ENCODE results near the gene IFT88. TPM values are rescaled to one million over a fixed set of nuclear protein-coding genes. Genes with fewer than 3 reads are reported as not detected.
A peak's percentile ranks its signal among the peaks of the same experiment; 100 is the strongest.

IFT88 gene
- total and polyA plus RNA-seq, 4 donors: 8.7 to 59.0 (median 14.6) TPM

DNA sequence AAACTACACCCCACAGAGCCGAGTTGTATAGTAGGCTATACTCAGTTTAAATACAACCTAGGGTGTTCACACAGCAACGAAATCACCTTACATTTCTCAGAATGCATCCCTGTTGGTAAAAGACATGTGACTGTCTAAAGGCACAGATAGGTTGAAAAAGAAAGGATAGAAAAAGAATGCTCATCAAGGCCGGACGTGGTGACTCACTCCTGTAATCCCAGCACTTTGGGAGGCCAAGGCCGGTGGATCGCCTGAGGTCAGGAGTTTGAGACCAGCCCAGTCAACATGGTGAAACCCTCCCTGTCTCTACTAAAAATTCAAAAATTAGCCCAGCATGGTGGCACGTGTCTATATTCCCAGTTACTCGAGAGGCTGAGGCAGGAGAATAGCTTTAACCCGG lies 132.8 kb downstream of the IFT88 start:
- Histone ChIP-seq H3K9me3 (ENCODE audit: control insufficient read depth in 4 of 4, insufficient read depth in 3 of 4, low read length in 3 of 4) (no peaks in the 10 kb centered on the region), H3K4me3 (no peak overlapping the region), H3K36me3 (ENCODE audit: control insufficient read depth in 4 of 4, insufficient read depth in 4 of 4, low read length in 4 of 4) (no peaks in the 10 kb centered on the region), H3K27me3 (ENCODE audit: control insufficient read depth in 3 of 3, insufficient read depth in 3 of 3, low read length in 2 of 3) (no peaks in the 10 kb centered on the region), H3K4me1 (ENCODE audit: control insufficient read depth in 5 of 5, insufficient read depth in 5 of 5, low read length in 5 of 5) (peaks cover 0 to 16% (median 0%) of the 10 kb centered on the region in 5 donors), H3K27ac (ENCODE audit: low read depth in 1 of 2, low read length in 1 of 2) (no peak overlapping the region), H3K9ac (ENCODE audit: insufficient read depth in 1 of 2, low read length in 2 of 2) (no peak overlapping the region)
- TF ChIP-seq, protein P1, sequence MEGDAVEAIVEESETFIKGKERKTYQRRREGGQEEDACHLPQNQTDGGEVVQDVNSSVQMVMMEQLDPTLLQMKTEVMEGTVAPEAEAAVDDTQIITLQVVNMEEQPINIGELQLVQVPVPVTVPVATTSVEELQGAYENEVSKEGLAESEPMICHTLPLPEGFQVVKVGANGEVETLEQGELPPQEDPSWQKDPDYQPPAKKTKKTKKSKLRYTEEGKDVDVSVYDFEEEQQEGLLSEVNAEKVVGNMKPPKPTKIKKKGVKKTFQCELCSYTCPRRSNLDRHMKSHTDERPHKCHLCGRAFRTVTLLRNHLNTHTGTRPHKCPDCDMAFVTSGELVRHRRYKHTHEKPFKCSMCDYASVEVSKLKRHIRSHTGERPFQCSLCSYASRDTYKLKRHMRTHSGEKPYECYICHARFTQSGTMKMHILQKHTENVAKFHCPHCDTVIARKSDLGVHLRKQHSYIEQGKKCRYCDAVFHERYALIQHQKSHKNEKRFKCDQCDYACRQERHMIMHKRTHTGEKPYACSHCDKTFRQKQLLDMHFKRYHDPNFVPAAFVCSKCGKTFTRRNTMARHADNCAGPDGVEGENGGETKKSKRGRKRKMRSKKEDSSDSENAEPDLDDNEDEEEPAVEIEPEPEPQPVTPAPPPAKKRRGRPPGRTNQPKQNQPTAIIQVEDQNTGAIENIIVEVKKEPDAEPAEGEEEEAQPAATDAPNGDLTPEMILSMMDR (IDR thresholded peaks at IDR 0.05; ENCODE audit: control extremely low read depth, extremely low read depth): no peak
- 95% methylated on average over 9 of the region's 9 CpGs for WGBS, 2 donors
- ATAC-seq (ENCODE audit: insufficient read depth, low FRiP score) (no peak), DNase-seq (no peak)

DNA sequence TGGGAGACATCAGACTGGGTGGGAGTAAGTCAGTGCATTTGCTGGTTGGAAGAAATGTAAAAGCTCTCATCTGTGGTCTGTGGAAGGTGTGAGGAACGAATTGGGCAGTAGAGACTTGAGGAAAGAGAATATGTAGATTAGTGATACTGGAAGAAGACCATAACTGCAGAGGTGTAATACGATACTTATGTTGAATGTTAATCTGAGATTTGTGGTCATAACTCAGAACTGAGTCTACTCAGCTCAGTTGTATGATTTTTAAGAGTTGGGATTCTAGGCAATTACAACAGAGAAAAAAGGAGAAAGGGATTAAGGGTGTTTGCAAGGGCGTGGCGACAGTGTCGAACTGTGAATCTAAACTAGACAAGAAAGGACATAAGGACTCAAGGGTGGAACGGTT lies 133.3 kb downstream of the IFT88 start:
- Histone ChIP-seq H3K4me3 (no peak overlapping the region), H3K27me3 (ENCODE audit: control insufficient read depth in 3 of 3, insufficient read depth in 3 of 3, low read length in 2 of 3) (no peaks in the 10 kb centered on the region), H3K9me3 (ENCODE audit: control insufficient read depth in 4 of 4, insufficient read depth in 3 of 4, low read length in 3 of 4) (no peaks in the 10 kb centered on the region), H3K4me1 (ENCODE audit: control insufficient read depth in 5 of 5, insufficient read depth in 5 of 5, low read length in 5 of 5) (peaks cover 0 to 16% (median 0%) of the 10 kb centered on the region in 5 donors), H3K36me3 (ENCODE audit: control insufficient read depth in 4 of 4, insufficient read depth in 4 of 4, low read length in 4 of 4) (no peaks in the 10 kb centered on the region), H3K9ac (ENCODE audit: insufficient read depth in 1 of 2, low read length in 2 of 2) (no peak overlapping the region), H3K27ac (ENCODE audit: low read depth in 1 of 2, low read length in 1 of 2) (no peak overlapping the region)
- ATAC-seq (ENCODE audit: insufficient read depth, low FRiP score): no peak
- TF ChIP-seq, protein P1 (IDR thresholded peaks at IDR 0.05; ENCODE audit: control extremely low read depth, extremely low read depth): no peak
- DNase-seq: no peak
- 90 to 94% methylated on average over 6 of the region's 6 CpGs for WGBS, 2 donors

DNA sequence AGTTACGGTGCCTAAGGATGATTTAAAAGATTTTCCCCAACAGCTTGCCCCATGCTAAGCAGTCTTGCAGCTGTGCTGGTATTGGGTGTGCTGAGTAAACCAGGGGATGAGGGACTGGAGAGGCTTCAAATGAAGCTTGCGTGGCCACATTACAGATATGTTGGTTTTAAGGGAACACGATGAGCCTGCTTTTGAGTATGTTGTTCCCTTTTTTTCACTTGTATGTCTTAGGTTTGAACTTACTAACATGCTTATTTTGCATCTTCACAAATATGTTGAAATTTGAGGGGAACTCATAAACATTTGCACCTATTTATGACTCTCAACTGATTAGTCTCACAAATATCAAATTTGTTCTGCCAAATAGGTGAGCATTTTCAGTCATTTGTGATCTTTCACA lies 134.5 kb downstream of the IFT88 start:
- TF ChIP-seq, protein P1 (IDR thresholded peaks at IDR 0.05; ENCODE audit: control extremely low read depth, extremely low read depth): no peak
- Histone ChIP-seq H3K36me3 (ENCODE audit: control insufficient read depth in 4 of 4, insufficient read depth in 4 of 4, low read length in 4 of 4) (no peaks in the 10 kb centered on the region), H3K27me3 (ENCODE audit: control insufficient read depth in 3 of 3, insufficient read depth in 3 of 3, low read length in 2 of 3) (no peaks in the 10 kb centered on the region), H3K4me3 (no peak overlapping the region), H3K9me3 (ENCODE audit: control insufficient read depth in 4 of 4, insufficient read depth in 3 of 4, low read length in 3 of 4) (no peaks in the 10 kb centered on the region), H3K4me1 (ENCODE audit: control insufficient read depth in 5 of 5, insufficient read depth in 5 of 5, low read length in 5 of 5) (peaks cover 0 to 16% (median 0%) of the 10 kb centered on the region in 5 donors), H3K27ac (ENCODE audit: low read depth in 1 of 2, low read length in 1 of 2) (no peak overlapping the region), H3K9ac (ENCODE audit: insufficient read depth in 1 of 2, low read length in 2 of 2) (no peak overlapping the region)
- ATAC-seq (ENCODE audit: insufficient read depth, low FRiP score) (no peak), DNase-seq (no peak)
- WGBS, 2 donors: 88 to 94% methylated on average over 3 of the region's 3 CpGs

DNA sequence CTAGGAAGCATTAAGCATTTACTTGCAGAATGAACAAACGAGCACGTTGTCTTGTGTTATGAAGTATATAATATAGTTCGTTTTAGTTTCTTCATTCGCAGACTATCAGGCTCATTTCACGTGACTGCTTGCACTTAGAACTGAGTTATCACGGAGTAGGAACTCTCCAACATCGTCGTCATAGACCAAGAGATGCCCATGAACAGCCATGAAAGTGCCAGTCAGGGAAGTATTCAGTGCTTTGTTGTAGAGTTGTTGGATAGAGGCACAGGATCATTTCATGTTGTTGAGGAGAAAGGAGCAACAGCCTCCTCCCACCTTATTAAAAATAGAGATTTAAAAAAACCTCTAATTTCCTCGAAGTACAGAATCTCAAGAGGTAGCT lies 135.6 kb downstream of the IFT88 start:
- H3K4me3 ChIP-seq: no peak overlapping the region
- TF ChIP-seq, protein P1 (IDR thresholded peaks at IDR 0.05; ENCODE audit: control extremely low read depth, extremely low read depth): no peak
- ATAC-seq (ENCODE audit: insufficient read depth, low FRiP score): no peak
- peaks cover 0 to 16% (median 0%) of the 10 kb centered on the region in 5 donors for H3K4me1 ChIP-seq (ENCODE audit: control insufficient read depth in 5 of 5, insufficient read depth in 5 of 5, low read length in 5 of 5)
- peaks cover 0 to under 1% (median 0%) of the 10 kb centered on the region in 4 donors for H3K9me3 ChIP-seq (ENCODE audit: control insufficient read depth in 4 of 4, insufficient read depth in 3 of 4, low read length in 3 of 4)
- DNase-seq: peak in 2 of 3 donors; percentile 56 to 62
- H3K9ac ChIP-seq (ENCODE audit: insufficient read depth in 1 of 2, low read length in 2 of 2): peak overlapping the region; percentile 55 to 62
- no peaks in the 10 kb centered on the region for H3K36me3 ChIP-seq (ENCODE audit: control insufficient read depth in 4 of 4, insufficient read depth in 4 of 4, low read length in 4 of 4)
- H3K27me3 ChIP-seq (ENCODE audit: control insufficient read depth in 3 of 3, insufficient read depth in 3 of 3, low read length in 2 of 3): no peaks in the 10 kb centered on the region
- WGBS, 2 donors: 6 to 25% methylated on average over 9 of the region's 9 CpGs
- H3K27ac ChIP-seq (ENCODE audit: low read depth in 1 of 2, low read length in 1 of 2): no peak overlapping the region
